DOHH2 (cell line): Measurements from ENCODE around the gene FHIP1A.

Experiments used
- H3F3A ChIP-seq: fragments of 200-600 bp; sonication (generic), shearing (Covaris generic); 2 replicates; pipeline ENCODE4 v1.6.0; 2016; ENCODE audit warnings: antibody characterized with exemption, mild to moderate bottlenecking; ENCODE audit not compliant: control insufficient read depth, insufficient read depth
- H3K27ac ChIP-seq: fragments of 200-600 bp; sonication (generic); 2 replicates; pipeline ENCODE4 v1.5.1; 2014; ENCODE audit warnings: low read depth, mild to moderate bottlenecking, low read length, moderate library complexity
- H3K27me3 ChIP-seq: fragments of 200-600 bp; sonication (generic); 2 replicates; pipeline ENCODE4 v1.6.1; 2014; ENCODE audit warnings: mild to moderate bottlenecking, low read length, mixed read lengths; ENCODE audit not compliant: control insufficient read depth
- H3K36me3 ChIP-seq: fragments of 200-600 bp; sonication (generic); 2 replicates; pipeline ENCODE4 v1.6.1; 2014; ENCODE audit warnings: mild to moderate bottlenecking, low read length, moderate library complexity, mixed read lengths; ENCODE audit not compliant: control insufficient read depth
- H3K4me1 ChIP-seq: fragments of 200-600 bp; sonication (generic); 2 replicates; pipeline ENCODE4 v1.6.1; 2014; ENCODE audit warnings: mild to moderate bottlenecking, low read length, mixed read lengths; ENCODE audit not compliant: control insufficient read depth
- H3K4me2 ChIP-seq: fragments of 200-600 bp; sonication (generic); 2 replicates; pipeline ENCODE4 v1.6.0; 2014; ENCODE audit warnings: mild to moderate bottlenecking, low read length, moderate library complexity
- H3K4me3 ChIP-seq: fragments of 200-600 bp; sonication (generic); 2 replicates; pipeline ENCODE4 v1.5.1; 2014; ENCODE audit warnings: mild to moderate bottlenecking, low read length, mixed read lengths
- H3K79me2 ChIP-seq: fragments of 200-600 bp; sonication (generic); 2 replicates; pipeline ENCODE4 v1.6.1; 2014; ENCODE audit warnings: mild to moderate bottlenecking, low read length, mixed read lengths; ENCODE audit not compliant: control insufficient read depth
- H3K9me2 ChIP-seq: fragments of 200-600 bp; sonication (generic); replicated peaks from 2 replicates; pipeline ENCODE4 v1.6.1; 2014; ENCODE audit warnings: mild to moderate bottlenecking, low read length, mixed read lengths; ENCODE audit not compliant: control insufficient read depth
- H3K9me3 ChIP-seq: fragments of 200-600 bp; sonication (generic); 2 replicates; pipeline ENCODE4 v1.6.1; 2014; ENCODE audit warnings: antibody characterized with exemption, low read length, mixed read lengths; ENCODE audit not compliant: control insufficient read depth, insufficient read depth
- H4K20me1 ChIP-seq: fragments of 200-600 bp; sonication (generic); 2 replicates; pipeline ENCODE4 v1.6.0; 2014; ENCODE audit warnings: low read depth, mild to moderate bottlenecking, antibody characterized with exemption, low read length, moderate library complexity; ENCODE audit not compliant: control insufficient read depth, insufficient read depth
- CTCF ChIP-seq: fragments of 200-600 bp; sonication (generic); IDR thresholded peaks from one replicate; pipeline ENCODE4 v1.5.1; 2014; ENCODE audit warnings: antibody characterized with exemption, mild to moderate bottlenecking, low read depth, low read length; ENCODE audit not compliant: poor library complexity, severe bottlenecking
- EZH2phosphoT487 ChIP-seq: fragments of 200-600 bp; sonication (generic); IDR thresholded peaks from 2 replicates; pipeline ENCODE4 v1.6.1; 2017; ENCODE audit warnings: borderline replicate concordance, mild to moderate bottlenecking, antibody characterized with exemption, low read length, moderate library complexity, mixed read lengths

Gene FHIP1A

DNA sequence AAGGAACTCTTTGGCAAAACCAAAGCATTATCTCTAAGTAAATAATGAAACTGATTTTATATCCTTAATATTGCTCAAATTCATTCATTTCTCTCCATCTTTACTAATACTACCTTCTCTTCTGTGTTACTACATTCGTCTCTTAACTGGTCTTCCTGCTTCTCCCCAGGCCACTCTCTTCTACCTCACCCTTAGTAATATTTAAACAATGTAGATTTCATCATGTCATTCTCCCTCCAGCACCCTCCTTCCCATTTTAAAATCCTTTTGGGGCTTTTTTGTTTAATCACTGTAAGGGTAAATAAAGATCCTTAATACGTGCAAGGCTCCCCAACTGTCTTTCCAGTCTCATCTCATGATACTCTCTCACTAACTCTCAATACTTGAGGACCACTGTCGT lies 19.4 kb downstream of the FHIP1A start:
- H3K4me1 ChIP-seq: no peaks in the 10 kb centered on the region
- H3K36me3 ChIP-seq: no peaks in the 10 kb centered on the region
- no peaks in the 10 kb centered on the region for H3K79me2 ChIP-seq
- H3K4me2 ChIP-seq: no peak overlapping the region
- H3K4me3 ChIP-seq: no peak overlapping the region
- TF ChIP-seq CTCF (no peak), EZH2phosphoT487 (no peak)
- no peak overlapping the region for H3K27ac ChIP-seq
- H4K20me1 ChIP-seq: no peaks in the 10 kb centered on the region
- no peaks in the 10 kb centered on the region for H3K9me3 ChIP-seq
- H3F3A ChIP-seq: no peaks in the 10 kb centered on the region
- H3K9me2 ChIP-seq: no peaks in the 10 kb centered on the region
- H3K27me3 ChIP-seq: no peaks in the 10 kb centered on the region

DNA sequence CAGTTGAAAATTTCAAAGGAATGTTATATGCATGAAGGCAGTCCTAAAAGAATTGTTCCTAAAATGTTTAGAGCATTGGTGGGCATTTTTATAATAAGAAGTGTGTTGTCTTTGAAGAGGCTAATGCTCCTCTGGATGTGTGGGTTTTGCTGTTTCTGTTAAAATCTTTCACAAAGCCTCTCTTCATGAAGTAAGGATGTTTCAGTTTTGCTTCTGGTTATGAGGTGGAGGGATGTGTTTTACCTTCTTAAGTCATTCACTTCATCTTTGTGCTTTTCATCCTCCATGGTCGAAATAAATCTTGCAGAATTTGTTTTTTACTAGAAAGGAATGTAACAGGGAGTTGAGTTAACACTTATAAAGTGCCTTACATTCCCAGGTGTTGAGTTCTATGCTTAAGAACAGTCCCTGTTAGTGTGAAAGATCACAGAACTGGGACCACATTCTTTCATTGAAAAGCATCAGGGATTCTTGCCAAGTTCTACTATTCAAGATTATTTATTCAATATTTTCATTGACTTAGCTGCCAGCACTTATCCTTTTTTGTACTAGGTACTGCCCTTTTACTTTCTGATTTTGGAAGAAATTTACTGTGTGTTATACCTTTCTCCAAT lies 21.1 kb downstream of the FHIP1A start:
- H4K20me1 ChIP-seq: no peaks in the 10 kb centered on the region
- no peaks in the 10 kb centered on the region for H3K36me3 ChIP-seq
- H3K4me2 ChIP-seq: no peak overlapping the region
- TF ChIP-seq CTCF (no peak), EZH2phosphoT487 (no peak)
- no peaks in the 10 kb centered on the region for H3K27me3 ChIP-seq
- no peak overlapping the region for H3K27ac ChIP-seq
- H3K4me3 ChIP-seq: no peak overlapping the region
- H3F3A ChIP-seq: no peaks in the 10 kb centered on the region
- H3K9me3 ChIP-seq: no peaks in the 10 kb centered on the region
- H3K79me2 ChIP-seq: no peaks in the 10 kb centered on the region
- H3K4me1 ChIP-seq: no peaks in the 10 kb centered on the region
- H3K9me2 ChIP-seq: no peaks in the 10 kb centered on the region

DNA sequence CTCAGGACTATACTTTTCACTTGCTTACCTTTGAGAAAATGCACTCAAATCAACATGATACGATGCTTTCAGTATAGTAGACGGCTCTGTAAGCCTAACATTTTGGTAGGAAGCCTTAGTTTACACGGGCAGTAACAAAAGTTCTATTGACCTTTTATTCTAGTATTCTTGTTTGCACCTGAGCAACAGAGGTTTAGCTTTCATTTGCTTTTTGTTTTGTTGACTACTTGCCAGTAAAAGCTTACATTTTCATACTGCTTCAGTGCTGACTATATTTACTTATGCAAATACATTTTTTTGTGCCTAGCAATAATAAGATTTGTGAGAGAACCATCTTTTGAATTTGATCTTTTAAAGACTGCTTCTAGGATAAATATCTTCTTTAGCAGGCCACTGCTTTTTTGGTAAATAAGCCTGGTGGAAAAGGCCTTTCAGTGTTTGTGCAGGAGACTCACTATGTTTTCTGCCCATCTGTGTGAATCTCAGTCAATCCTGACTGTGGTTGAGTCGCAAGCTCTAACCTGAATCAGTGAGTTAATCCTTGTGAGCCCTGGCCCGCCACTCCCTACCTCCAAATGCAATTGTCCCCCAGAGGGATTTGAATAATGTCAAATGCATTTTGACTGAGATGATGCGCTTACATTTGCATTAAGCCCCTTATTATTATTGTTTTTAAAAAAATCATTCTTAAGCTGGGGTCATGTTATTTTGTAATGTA lies 21.9 kb downstream of the FHIP1A start:
- H3K4me2 ChIP-seq: no peak overlapping the region
- no peak overlapping the region for H3K4me3 ChIP-seq

DNA sequence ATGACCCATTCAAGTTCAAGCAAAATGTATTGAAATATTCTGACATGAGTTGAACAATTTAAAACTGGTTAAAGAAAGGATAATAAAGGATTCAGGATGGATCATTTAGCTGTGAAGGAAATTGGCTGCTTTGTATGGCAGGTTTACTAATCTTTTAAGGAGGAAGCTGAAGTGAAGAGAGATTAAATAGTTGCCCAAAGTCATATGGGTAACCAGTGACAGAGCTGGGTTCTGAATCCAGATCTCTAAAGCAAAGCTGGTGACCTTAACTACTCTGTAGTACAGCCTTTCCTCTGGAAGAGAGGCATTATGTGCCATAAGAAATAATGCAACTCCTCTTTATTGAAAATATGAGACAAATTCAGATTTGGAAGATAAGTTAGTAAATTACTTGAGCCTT lies 22.8 kb downstream of the FHIP1A start:
- Histone ChIP-seq H3K9me2 (no peaks in the 10 kb centered on the region), H3K4me1 (no peaks in the 10 kb centered on the region), H3K4me3 (no peak overlapping the region), H3K36me3 (no peaks in the 10 kb centered on the region), H3K27me3 (no peaks in the 10 kb centered on the region), H3K79me2 (no peaks in the 10 kb centered on the region), H3K27ac (no peak overlapping the region), H3K9me3 (no peaks in the 10 kb centered on the region), H3K4me2 (no peak overlapping the region), H4K20me1 (no peaks in the 10 kb centered on the region), H3F3A (no peaks in the 10 kb centered on the region)
- TF ChIP-seq CTCF (no peak), EZH2phosphoT487 (no peak)

More for the DNA sequence above, 21.9 kb downstream of the FHIP1A start:
- no peak for TF ChIP-seq EZH2phosphoT487
- no peaks in the 10 kb centered on the region for H3K9me3 ChIP-seq
- H3K36me3 ChIP-seq: no peaks in the 10 kb centered on the region
- no peaks in the 10 kb centered on the region for H3K4me1 ChIP-seq
- no peaks in the 10 kb centered on the region for H3K79me2 ChIP-seq
- no peaks in the 10 kb centered on the region for H4K20me1 ChIP-seq
- H3K9me2 ChIP-seq: no peaks in the 10 kb centered on the region
- no peaks in the 10 kb centered on the region for H3K27me3 ChIP-seq
- no peaks in the 10 kb centered on the region for H3F3A ChIP-seq
- H3K27ac ChIP-seq: no peak overlapping the region
